ENCODE measurements around the gene USP6.
"Not testable (repeated sequence)": the region's sequence is repeated elsewhere in the genome, so short reads cannot be mapped to it uniquely, and the experiment has no call there.

Gene USP6

GRCh38 chr17:5115673-5116651, at the start of gene USP6:
Gene USP6, plus strand, starts transcription at chr17:5116032. Its CDS starts 14,336 bp downstream, at chr17:5130368.
- DNase-seq: no peak

GRCh38 chr17:5068236-5068635, 47.6 kb upstream of the USP6 start:
- no peak for DNase-seq

GRCh38 chr17:5069724-5070123, 46.1 kb upstream of the USP6 start:
- no peak for DNase-seq

GRCh38 chr17:5075472-5075871, 40.4 kb upstream of the USP6 start:
- DNase-seq: not testable (repeated sequence)

GRCh38 chr17:5077275-5077674, 38.6 kb upstream of the USP6 start:
- not testable (repeated sequence) for DNase-seq

- DNase-seq: no peak
Observed at GRCh38 chr17:5077781-5078105, 38.1 kb upstream of the USP6 start.

- peak; percentile 69 for DNase-seq
Observed at GRCh38 chr17:5078106-5079028, 37.5 kb upstream of the USP6 start, which contains the start of gene ZFP3. Gene ZFP3, plus strand, starts transcription at chr17:5078467. Its CDS starts 13,038 bp downstream, at chr17:5091505.

- no peak for DNase-seq
Observed at GRCh38 chr17:5080591-5080990, 35.2 kb upstream of the USP6 start.

DNA sequence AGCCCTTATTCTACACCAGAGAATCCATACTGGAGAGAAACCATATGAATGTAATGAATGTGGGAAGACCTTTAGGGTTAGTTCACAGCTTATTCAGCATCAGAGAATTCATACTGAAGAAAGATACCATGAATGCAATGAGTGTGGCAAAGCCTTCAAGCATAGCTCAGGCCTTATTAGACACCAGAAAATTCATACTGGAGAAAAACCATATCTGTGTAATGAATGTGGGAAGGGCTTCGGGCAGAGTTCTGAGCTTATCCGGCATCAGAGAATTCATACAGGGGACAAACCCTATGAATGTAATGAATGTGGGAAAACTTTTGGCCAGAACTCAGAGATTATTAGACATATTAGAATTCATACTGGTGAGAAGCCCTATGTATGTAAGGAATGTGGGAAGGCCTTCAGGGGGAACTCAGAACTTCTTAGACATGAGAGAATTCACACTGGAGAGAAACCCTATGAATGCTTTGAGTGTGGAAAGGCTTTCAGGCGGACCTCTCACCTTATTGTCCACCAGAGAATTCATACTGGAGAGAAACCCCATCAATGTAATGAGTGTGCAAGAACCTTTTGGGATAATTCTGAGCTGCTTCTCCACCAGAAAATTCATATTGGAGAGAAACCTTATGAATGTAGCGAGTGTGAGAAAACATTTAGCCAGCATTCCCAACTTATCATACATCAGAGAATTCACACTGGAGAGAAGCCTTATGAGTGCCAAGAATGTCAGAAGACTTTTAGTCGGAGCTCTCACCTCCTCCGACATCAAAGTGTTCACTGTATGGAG, 23.4 kb upstream of the USP6 start:
- no peak for DNase-seq

- DNase-seq: no peak
Observed at GRCh38 chr17:5096731-5097100, 19.1 kb upstream of the USP6 start.

GRCh38 chr17:5097101-5097834, 18.6 kb upstream of the USP6 start:
- no peak for DNase-seq

DNA sequence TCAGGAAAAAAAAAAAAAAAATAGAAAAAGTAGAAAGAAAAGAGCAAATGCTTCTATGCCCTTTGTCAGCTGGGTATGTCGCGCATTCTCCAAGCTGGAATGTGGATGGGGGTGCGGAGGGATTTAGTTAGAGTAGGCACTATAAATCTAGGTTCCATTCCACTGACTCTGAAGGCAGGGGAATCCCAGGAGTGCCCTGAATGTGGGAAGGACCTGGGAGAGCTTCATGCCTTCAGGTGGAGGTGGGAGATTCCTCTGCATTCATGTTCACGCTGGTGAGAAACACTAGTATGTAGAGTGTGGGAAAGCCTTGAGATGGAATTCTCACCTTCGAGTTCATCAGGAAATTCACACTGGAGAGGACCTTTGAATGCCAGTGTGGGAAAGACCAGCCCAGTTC, 16.6 kb upstream of the USP6 start:
- no peak for DNase-seq

- no peak for DNase-seq
Observed at GRCh38 chr17:5100832-5101231, 15.0 kb upstream of the USP6 start.

GRCh38 chr17:5110816-5111215, 5.0 kb upstream of the USP6 start:
- DNase-seq: peak; percentile 9

DNA sequence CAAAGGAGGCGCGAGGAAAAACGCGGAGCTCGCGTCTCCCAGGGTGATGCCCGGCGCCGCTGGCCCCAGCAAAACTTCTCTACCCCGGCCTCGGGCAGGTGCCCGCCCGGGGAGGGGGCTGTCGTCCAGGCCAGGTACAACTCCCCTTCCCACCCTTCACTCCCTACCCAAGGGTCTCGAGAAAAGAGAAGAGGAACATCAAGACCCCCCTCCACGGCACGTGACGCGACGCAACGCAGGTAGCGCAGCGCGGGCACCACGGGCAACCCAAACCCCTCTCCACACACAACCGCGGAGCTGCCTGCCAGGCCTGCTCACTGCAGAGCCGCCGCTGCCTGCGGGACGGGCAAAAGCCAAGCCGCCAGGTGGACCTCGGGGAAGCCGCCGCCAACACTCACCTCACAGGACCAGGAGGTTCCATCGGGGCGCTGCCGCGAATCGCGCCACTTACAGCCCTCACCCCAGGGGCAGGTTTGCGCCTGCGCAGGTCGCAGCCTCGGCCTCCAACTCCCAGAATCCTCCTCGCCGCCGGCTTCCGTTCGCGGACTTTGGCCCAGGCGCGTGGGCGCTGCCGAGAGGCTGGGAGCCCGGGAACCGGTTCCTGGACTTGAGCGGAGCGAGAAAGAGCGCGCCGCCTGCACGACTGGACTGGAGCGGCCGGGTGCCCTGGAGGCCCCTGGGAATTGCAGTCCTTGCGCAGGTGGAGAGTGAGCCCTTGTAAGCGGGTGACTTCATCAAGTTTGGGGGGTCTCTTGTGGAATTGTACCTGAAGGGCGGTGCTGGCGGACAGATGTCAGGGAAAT, 4.2 kb upstream of the USP6 start, which contains the start of gene ZNF232:
TSS of gene ZNF232 (minus strand) at position 477 of the 803 bp plus-strand sequence. CDS start at position 421, 56 bp downstream.
- DNase-seq: peak; percentile 96

- no peak for DNase-seq
Observed at GRCh38 chr17:5118219-5118618, 2.4 kb downstream of the USP6 start.

GRCh38 chr17:5120036-5120435, 4.2 kb downstream of the USP6 start:
- no peak for DNase-seq

- not testable (repeated sequence) for DNase-seq
Observed at GRCh38 chr17:5120436-5121185, 4.8 kb downstream of the USP6 start.

- DNase-seq: no peak
Observed at GRCh38 chr17:5121186-5121841, 5.5 kb downstream of the USP6 start.

GRCh38 chr17:5122056-5122455, 6.2 kb downstream of the USP6 start:
- DNase-seq: not testable (repeated sequence)

Data from activated CD4-positive, alpha-beta T cell treated with anti-CD3 and anti-CD28 coated beads, Interleukin-2, Interleukin-6, amounts not matched to agents 100 ng/mL and 50 ng/mL, durations not matched to agents 16 hours and 8 hours (primary cell).